Islet of Langerhans (tissue), 1 donor: ENCODE results near the gene PCSK5.

Experiments used
- FAIRE-seq: peaks from one replicate; lab custom pipeline; 2011; peaks lifted over from hg19 to GRCh38; lab: Jason Lieb, UNC

PCSK5 gene

DNA sequence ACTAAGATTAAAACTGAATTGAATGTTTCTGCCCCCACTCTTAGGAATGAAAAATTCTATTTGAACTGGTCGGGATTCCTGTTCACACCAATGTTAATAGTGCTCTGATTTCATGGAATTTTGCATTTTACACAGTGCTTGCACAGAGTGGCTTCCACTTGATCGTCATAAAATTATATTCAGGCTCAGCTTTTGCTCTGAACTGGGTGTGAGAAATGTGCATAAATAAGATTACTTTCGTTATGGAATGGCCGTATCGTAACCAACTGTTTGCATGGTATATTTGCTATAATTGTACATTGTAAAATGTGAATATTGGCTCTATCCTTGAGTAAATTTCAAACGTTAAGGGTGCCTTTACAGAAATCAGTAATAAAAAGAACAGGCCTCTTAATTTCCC is 262.9 kb downstream of the PCSK5 start:
- no peak for FAIRE-seq

DNA sequence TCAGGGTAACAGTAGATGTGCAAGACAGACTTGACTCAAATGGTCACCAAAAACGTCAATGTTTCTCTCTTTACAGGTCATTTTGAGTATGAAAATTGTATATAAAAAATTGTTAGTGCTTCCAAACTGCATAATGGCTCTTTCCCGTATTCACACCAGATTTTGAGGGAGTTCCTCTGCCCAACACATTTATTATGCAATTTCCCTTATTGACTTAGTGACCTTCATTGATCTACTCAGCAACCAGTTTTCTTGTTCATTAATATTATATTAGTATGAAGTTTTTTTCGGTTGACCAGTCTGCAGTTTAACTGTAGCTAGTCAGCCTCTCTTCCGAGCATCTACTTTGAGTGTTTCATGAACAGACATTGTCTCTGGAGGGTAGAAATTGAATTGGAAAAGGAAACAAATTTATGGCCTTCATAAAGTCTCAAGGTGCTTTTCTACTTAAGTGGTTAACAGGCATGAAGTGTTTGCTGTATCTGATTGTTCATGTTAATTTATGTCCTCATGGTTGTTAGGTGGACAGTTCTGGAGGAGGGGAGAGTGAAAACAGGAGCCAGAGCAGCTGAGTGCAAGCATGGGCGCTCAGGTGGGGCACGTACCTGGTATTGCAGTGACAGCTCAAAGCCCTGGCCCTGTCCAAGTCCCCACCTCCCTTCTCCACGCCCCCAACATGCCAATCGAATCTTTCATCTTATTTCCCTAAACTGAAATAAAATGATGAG is 263.6 kb downstream of the PCSK5 start:
- no peak for FAIRE-seq

DNA sequence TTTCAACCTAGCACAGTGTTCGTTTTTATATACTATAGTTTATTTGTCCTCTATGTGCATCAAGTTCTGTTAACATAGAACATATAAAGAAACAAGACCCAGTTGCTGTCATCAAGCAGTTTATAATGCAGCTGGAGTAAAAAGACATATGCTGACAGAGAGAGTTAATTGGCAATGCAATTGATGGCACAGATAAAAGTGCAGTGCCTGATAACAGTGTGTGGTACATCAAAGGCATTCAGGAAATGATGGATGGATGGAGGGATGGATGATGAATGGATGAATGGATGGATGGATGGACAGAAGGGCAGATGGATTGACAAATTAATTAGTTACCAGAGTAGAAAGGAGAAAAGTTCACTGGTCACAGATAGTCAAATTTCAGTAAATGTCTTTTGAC is 264.9 kb downstream of the PCSK5 start:
- no peak for FAIRE-seq

DNA sequence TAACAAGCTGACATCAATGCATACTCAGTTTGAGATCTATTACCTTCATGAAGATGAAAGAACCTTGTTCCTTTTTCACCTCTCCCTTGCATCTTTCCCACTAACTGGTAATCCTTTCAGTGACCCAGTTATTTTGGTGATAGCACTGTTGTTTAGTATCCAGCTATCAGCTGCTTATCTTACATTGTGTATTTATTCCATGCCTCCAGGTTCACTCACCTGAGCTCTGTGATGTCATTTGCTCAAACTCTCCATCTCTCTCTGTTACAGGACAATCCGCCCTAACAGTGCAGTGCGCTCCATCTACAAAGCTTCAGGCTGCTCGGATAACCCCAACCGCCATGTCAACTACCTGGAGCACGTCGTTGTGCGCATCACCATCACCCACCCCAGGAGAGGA is 268.2 kb downstream of the PCSK5 start:
- no peak for FAIRE-seq

DNA sequence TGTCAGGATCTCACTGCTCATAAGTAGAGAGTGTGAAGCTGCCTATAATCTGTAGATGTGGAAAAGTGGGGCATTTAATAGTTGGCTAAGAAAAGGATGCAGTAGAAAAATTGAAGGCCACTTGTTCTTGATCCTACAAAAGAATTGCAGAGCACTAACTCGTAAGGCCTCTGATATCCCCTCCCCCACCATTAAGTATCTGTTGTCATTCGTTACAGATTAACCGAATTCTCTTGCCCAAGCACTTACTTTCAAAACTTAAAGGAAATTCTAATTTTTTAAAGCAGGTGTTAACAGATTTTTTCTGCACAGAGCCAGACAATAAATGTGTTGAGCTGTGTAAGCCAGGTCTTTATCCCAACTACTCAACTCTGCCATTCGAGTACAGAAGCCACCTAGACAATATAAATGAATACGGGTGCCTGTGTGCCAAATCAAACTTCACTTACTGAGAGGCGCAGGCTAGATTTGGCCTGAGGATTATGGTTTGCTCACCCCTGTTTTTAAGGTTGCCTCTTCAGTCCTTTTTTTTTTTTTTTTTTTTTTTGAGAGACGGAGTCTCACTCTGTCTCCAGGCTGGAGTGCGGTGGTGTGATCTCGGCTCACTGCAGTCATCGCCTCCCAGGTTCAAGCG is 268.9 kb downstream of the PCSK5 start:
- FAIRE-seq: no peak

DNA sequence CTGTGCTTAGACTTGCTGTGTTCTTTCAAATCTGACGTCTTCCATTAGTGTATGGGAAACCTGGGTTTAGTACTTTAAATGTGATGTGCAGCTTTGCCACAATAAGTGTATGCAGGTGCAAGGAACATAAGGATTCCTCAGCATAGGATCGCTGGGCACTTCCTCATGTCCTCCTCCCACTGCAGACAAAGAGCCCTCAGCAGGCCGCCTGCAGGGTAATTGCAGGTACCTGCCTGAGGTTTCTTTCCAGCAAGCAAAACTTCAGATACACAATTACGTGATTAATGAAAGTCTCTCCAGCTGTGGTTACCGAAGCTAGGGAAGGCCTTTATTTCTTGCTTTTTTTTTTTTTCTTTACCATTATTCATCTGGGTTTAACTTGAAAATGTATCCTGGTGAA is 270.6 kb downstream of the PCSK5 start:
- FAIRE-seq: no peak

DNA sequence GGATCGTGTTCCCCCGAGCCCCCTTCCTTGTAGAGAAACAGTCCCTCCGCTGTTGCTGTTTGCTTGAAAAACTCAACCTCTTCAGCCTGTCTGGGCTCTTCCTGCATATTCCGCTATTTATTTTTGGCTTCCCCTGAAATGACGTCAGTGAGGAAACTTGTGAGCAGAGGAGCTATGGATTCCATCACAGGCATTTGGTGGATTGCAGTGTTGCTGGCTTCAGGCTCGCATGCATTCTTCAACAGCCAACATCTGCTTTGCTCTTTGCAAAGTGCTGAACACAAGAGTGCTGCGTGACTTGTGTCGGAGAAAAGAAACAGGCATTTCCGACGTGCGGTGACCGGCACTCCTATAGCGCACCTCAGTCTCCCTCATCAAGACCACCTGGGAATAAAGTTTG is 271.1 kb downstream of the PCSK5 start:
- no peak for FAIRE-seq

DNA sequence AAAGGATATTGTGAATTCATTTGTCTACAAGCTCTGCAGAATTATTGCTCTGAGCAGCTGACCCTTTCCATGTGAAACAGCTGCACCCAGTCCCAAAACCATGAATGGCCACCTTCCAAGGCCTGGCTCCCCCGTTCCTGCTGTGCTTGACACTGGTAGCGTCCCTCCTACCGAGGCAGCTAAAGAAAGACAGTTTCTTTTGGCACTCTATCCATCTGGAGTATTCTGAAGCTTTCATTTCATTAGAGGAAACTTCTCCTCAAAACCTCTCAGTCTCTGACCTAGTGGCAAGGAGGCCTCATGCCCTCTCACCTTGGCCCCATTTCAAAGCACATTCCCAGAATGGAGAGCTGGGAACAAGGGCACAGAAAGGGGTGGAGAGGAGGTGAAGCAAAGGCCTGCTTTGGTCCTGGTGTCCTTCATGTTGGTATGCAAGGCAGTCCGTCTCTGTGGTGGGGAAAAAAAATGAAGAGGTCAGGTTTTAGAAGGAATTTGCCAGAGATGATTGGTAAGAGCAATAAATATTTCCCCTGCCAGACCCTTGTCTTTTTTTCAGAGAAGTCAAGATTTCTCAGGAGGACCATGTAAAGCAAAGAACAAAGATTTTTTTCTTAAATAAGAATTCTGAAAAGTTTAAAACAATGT is 271.7 kb downstream of the PCSK5 start:
- no peak for FAIRE-seq

DNA sequence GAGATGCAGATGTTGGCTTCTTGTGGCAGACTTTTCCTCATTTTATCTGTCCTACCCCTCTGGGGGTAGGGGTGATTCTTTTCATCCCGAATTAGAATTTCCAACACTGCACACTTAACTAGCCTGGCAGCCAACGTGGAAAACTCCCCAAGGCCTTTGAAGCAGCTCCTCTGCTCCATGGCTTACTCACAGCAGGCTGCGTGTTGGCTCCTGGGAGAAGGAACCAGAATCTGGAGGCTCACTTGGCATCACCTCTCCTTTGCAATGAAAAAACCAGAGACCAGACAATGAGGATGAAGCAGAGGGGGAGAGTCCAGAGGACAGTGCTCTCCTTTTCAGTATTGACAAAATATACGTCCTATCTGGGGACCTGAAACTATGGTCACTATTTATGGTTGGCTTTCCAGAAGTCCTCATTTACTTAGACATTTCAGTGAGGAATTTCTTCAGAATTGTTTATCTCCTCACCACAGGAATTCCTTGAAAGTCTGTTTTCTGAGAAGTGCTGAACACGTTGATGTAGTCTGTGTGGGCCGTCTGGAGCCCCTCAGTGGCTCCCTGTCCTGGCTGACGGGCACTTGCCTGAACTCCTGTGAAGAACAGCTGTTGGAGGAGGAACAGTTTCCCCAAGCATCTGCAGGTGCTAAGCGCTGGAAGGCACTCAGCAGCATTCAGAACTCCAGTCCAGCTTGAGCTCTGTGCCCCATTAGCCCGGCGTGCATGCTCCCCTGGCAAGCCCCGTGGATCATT is 272.5 kb downstream of the PCSK5 start:
- no peak for FAIRE-seq

DNA sequence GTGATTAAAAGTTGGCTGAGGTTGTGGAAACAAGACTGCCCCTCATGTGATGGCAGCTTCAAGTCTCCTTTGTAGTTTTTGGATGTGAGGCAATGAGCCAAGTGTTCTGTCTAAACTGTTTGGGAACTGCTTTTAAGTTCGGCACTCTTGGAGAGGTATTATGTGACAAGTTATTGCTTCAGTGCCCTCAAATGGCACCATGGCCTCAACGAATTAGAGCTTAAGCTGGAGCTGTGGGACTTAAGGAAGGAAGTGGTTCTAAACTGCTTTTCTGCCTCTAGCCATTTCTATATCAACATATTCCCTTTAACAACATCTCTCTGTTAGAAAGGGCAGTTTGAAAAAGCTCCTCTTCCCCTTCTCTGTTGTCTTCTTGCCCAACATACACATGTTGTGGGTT is 276.1 kb downstream of the PCSK5 start:
- FAIRE-seq: no peak

DNA sequence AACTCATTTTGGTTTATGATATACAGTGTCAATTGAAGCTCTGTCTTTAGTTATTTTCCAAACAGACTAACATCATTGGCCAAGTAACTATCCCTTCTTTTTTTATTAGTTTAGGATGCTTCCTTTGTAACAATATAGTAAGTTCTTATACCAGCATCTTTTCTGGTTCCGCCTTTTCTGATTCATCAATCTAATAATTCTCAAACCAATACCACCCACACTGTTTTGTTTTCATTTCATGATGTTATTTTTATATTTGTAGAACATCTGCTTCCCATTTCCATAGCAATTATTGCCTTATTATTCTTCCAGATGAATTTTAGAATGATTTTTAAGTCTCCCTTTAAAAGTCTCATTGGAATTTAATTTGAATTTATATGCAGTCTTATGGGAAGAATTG is 285.7 kb downstream of the PCSK5 start:
- FAIRE-seq: no peak

DNA sequence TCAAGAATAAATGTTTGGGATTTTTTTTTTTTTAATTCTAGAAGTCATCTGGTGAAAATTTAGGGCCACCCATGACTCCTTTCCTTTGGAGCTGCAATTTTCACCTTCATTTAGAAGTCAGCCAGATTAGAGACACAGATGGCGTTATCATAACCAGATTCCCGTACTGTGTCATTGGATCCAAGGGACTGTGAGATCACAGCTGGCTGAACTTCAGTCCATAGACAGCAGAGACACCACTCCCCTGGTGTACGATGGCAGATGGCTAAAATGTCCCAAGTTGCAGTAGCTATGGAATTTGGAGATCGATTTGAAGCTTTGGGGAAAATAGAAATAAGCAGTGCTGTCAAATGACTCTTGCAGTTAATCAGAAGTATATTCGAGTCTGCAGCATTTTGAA is 287.5 kb downstream of the PCSK5 start:
- FAIRE-seq: no peak

DNA sequence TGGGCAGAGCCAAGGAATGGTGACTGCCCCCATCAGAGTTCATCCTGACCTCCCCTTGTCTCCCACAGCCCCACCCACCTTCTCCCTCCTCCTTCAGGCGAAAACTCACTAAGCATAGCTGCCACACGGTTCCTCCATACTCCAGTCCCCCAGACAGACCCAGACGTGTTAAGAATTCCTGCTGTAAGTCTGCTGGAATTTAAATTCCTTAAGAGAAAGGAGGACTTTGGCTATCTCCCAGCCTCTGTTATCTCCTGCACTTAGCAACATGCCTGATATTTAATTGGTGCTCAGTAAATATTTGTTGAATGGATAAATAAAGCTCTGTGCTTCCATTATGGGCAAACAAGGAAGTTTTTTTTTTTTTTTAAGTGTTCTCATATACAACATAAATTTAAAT is 290.1 kb downstream of the PCSK5 start:
- FAIRE-seq: no peak

DNA sequence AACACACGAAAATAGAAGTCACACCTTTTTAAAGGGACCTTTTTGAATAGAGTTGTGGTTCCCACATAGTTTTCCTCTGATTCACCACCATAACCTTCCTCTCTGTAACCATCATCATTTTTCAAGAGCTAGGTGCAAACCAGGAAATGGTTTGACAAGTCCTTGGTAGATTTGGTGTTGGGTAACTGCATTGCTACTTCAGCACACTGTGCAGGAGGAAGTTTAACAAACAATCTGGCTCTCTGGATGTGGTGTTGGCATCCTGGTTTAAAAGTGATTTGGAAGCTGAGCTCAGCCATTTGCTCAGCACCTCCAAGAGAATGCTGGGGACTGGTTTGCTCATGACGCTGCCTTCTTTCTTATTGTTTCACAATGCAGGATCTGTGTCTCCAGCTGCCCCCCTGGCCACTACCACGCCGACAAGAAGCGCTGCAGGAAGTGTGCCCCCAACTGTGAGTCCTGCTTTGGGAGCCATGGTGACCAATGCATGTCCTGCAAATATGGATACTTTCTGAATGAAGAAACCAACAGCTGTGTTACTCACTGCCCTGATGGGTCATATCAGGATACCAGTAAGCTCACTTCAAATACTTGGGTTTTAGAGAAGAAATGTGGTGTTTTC is 290.7 kb downstream of the PCSK5 start:
- FAIRE-seq: no peak

DNA sequence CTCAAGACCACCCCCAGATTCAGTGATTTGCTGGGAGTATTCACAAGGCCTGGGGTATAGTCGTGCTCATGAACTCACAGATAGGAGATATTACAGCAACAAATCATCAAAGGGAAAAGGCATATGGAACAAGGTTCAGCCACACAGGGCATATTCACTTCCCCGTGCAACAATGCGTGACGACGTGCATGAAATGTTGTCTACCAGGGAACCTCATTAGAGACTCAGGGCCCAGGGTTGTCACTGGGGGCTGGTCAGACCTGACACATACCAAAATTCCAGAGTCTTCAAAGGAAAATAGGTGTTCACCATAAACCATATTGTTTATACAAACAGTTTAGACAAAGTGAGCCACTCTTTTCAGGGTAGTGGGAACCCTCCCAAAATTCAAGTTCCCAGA is 291.3 kb downstream of the PCSK5 start:
- FAIRE-seq: no peak

DNA sequence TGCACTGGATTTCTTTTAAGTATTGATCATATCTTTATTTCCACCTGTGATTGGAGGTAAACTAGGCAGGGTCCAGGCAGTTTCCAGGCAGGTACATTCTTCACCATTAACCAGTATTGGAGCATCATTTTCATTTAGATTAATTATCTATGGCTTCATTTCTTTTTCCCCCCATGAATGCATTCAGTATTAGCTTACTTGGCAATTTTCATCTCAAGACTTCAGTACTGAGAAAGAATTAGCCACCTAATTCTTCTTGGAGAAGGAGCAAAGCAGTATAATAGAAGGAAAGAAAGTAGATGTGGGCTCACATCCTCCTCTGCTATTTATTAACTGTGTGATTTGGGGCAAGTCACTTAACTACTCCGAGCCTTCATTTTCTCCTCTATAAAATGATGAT is 295.0 kb downstream of the PCSK5 start:
- FAIRE-seq: no peak

DNA sequence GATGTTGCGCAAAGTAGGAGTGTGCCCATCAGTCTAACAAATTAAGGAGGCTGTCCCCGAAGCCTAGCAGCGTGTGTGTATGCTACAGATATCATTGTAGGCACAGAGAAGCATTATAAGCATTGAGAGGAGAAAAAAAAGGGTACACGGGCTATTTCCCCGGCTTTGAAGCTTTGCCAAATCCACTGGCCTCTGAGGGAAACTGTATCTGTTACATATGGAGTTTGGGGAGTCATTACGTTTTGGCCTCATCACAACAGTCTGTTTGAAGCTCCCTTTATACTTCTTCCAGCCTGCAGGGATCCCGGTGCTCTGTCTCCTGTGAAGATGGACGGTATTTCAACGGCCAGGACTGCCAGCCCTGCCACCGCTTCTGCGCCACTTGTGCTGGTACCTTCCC is 297.8 kb downstream of the PCSK5 start:
- no peak for FAIRE-seq

DNA sequence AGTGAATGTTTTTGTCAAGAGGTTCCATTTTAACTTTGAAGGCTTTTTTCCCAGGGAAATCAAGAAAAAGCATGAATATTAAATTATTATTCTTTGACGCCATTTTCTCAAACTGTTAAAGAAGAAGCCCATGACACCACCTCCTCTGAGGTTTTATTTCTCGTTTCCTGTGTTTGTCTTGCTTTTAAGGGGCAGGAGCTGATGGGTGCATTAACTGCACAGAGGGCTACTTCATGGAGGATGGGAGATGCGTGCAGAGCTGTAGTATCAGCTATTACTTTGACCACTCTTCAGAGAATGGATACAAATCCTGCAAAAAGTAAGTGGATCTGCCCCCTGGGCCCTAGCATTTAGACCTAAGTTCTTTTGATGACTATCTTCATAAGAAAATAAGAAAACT is 298.4 kb downstream of the PCSK5 start:
- FAIRE-seq: no peak

DNA sequence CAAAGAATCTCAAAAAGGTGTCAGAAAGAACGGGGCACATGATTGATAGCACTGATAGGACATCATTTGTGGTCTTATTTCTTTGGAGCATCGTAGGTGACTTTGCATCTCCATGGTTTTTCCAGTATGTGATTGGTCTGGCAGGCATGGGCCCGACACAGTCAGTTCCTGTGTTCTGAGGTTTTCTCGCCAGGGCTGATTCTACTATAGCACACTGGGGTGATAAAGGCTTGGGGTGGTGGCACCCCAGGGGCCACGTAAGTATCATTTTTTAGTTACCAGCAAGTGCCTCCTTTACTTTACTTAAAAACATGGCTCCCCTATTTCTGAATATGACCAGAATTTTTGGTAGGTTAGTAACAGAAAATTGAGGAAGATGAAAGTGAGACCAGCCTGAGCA is 301.0 kb downstream of the PCSK5 start:
- FAIRE-seq: no peak

DNA sequence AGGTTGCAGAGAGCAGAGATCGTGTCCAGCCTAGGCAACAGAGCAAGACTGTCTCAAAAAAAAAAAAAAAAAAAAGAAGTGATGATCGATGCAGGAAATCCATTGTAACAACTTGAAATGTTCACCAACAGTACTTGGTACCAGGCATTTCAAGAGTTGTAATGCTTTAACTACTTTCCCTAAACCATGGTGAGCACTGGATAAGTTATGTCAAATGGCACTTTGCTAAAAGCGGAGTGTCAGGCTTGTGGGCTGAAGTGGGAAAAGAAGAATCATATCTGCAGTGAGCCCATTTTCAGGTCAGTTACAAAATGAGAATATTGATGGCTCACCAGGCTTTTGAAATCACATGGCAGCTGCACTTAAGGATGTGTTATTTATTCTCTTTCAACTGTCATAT is 301.5 kb downstream of the PCSK5 start:
- no peak for FAIRE-seq

DNA sequence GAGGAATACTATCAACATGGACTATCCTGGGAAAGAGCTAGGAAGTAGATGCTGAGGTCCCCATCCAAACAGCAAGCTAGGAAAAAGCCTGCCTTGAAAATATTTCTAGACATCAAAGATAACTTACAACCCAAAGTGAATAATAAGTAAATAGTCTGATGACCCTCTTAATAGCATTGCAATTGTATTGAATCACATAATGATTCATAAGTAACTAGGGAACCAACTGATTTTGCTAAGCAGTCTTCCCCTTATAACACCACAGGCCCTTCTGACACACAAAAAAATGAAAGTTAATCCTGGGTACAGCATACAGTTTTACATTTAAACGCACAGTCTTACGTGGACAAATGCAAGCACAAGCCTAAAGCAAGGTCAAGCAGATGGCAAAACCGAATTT is 304.4 kb downstream of the PCSK5 start:
- no peak for FAIRE-seq

DNA sequence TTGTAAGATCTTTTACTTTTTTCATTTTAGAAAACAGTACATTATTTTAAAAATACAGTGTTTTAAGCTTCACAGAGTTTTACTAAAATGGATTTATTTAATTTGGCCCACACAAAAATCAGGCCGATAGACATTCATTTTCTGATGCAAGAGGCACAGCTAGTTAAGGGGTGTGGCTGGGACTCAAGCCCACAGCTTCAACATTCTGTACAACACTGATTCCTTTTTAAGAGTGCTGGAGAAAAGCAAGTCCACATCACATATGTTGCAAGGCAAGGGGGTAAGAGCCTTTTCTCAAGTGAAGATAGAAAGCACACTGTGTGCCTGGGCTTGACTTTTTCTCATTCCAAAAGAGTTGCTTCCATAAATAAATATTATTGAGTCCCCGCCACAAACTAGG is 307.9 kb downstream of the PCSK5 start:
- no peak for FAIRE-seq

DNA sequence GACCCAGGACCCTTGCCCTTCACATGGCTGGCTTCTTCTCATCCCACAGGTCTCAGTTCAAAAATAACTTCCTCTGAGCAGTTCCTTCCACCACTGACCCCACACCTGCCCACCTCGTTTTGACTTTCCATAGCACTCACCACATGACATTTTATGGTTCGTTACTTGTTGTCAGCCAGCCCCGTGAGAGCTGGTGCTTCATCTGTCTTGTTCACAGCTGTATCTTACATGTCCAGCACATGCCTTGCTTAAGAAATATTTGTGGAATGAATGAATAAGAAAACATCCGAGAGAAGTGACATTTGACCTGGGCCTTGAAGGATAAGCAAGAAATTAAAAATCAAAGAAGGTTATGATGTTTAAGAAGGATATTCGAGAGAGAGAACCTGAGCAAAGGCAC is 309.8 kb downstream of the PCSK5 start:
- no peak for FAIRE-seq
